SK-N-SH (cell line): Measurements from ENCODE around the gene SPRING1. TPM values are rescaled to one million over a fixed set of nuclear protein-coding genes. Genes with fewer than 3 reads are reported as not detected.

Source experiments
- CTCF ChIA-PET: fragments of 300-600, 350-600 bp; formaldehyde crosslinking; extraction: SDS; loops from one replicate; lab custom pipeline; 2021; lab: Yijun Ruan, JAX
- POLR2A ChIA-PET: fragments of 350-600 bp; sonication (Branson Sonifier 250); formaldehyde crosslinking; extraction: SDS; loops from one replicate; lab custom pipeline; 2020; ENCODE audit warnings: antibody characterized with exemption, inconsistent platforms; lab: Yijun Ruan, JAX
- DNase-seq: peaks from one replicate; pipeline ENCODE4 v3.0.0; 2012
- H2AFZ ChIP-seq: fragments of 200-600 bp; sonication (generic); 2 replicates; pipeline ENCODE4 v1.8.1; 2016; ENCODE audit warnings: antibody characterized with exemption, mild to moderate bottlenecking, low read depth
- H3F3A ChIP-seq: fragments of 200-600 bp; sonication (generic); replicated peaks from 2 replicates; pipeline ENCODE3; 2016; ENCODE audit warnings: antibody characterized with exemption, mild to moderate bottlenecking; ENCODE audit not compliant: insufficient read depth
- H3K27ac ChIP-seq, 2 experiments: fragments of 200-500 bp in 1 of 2; fragments of 200-600 bp in 1 of 2; sonication (Bioruptor generic) in 1 of 2; sonication (generic), shearing (Covaris generic) in 1 of 2; 2 replicates each; pipeline versions ENCODE4 v1.5.1 to v1.6.1; 2014 to 2016; ENCODE audit warnings: low read depth in 2 of 2, inconsistent platforms in 1 of 2, low read length in 1 of 2, mild to moderate bottlenecking in 1 of 2, mixed read lengths in 1 of 2
- H3K27me3 ChIP-seq: fragments of 200-600 bp; sonication (generic), shearing (Covaris generic); 2 replicates; pipeline ENCODE4 v1.6.1; 2016; ENCODE audit warnings: mixed run types; ENCODE audit not compliant: insufficient read depth
- H3K36me3 ChIP-seq, 2 experiments: fragments of 200-500 bp in 1 of 2; fragments of 200-600 bp in 1 of 2; sonication (Bioruptor generic) in 1 of 2; sonication (generic) in 1 of 2; replicated peaks in 1 of 2; 2 replicates each; pipeline versions ENCODE3 to v1.5.1; 2014 to 2016; ENCODE audit warnings: low read length in 1 of 2, mild to moderate bottlenecking in 1 of 2; ENCODE audit not compliant: insufficient read depth in 2 of 2, control insufficient read depth in 1 of 2
- H3K4me1 ChIP-seq, 2 experiments: fragments of 200-500 bp in 1 of 2; fragments of 200-600 bp in 1 of 2; sonication (Bioruptor generic) in 1 of 2; sonication (generic), shearing (Covaris generic) in 1 of 2; 2 replicates each; pipeline versions ENCODE4 v1.5.1 to v1.6.1; 2014 to 2016; ENCODE audit warnings: low read depth in 1 of 2, low read length in 1 of 2, mixed run types in 1 of 2; ENCODE audit not compliant: insufficient read depth in 2 of 2, control insufficient read depth in 1 of 2
- H3K4me2 ChIP-seq: fragments of 200-600 bp; sonication (generic), shearing (Covaris generic); 2 replicates; pipeline ENCODE4 v1.6.1; 2017; ENCODE audit warnings: mixed run types
- H3K4me3 ChIP-seq, 2 experiments: fragments of 200-500 bp in 1 of 2; fragments of 200-600 bp in 1 of 2; sonication (Bioruptor generic) in 1 of 2; sonication (generic), shearing (Covaris generic) in 1 of 2; 2 replicates each; pipeline versions ENCODE4 v1.5.1 to v1.8.1; 2014 to 2016; ENCODE audit warnings: low read depth in 2 of 2, inconsistent platforms in 1 of 2, low read length in 1 of 2, mild to moderate bottlenecking in 1 of 2, mixed read lengths in 1 of 2, moderate library complexity in 1 of 2
- H3K79me2 ChIP-seq: fragments of 200-600 bp; sonication (generic); 2 replicates; pipeline ENCODE4 v1.8.1; 2017; ENCODE audit warnings: mild to moderate bottlenecking; ENCODE audit not compliant: insufficient read depth
- H3K9ac ChIP-seq: fragments of 200-600 bp; sonication (generic); 2 replicates; pipeline ENCODE4 v1.6.1; 2017; ENCODE audit warnings: mixed run types
- H3K9me2 ChIP-seq: fragments of 200-600 bp; sonication (generic); 2 replicates; pipeline ENCODE4 v1.6.1; 2017; ENCODE audit warnings: mixed run types
- H3K9me3 ChIP-seq: fragments of 200-600 bp; sonication (generic); 2 replicates; pipeline ENCODE4 v1.6.1; 2017; ENCODE audit warnings: mixed run types, mild to moderate bottlenecking, moderate library complexity
- H4K20me1 ChIP-seq: fragments of 200-600 bp; sonication (generic); 2 replicates; pipeline ENCODE4 v1.6.1; 2017; ENCODE audit warnings: mild to moderate bottlenecking, mixed run types; ENCODE audit not compliant: insufficient read depth
- CHD2 ChIP-seq: fragments of 150-350 bp; IDR thresholded peaks from 2 replicates; pipeline ENCODE4 v1.6.1; 2018; ENCODE audit warnings: low read length; ENCODE audit not compliant: partially characterized antibody
- CTCF ChIP-seq: fragments of 200-600 bp; sonication (generic); IDR thresholded peaks from 2 replicates; pipeline ENCODE4 v1.6.1; 2017; ENCODE audit warnings: antibody characterized with exemption, mild to moderate bottlenecking, moderate library complexity
- ELF1 ChIP-seq: IDR thresholded peaks from 2 replicates; pipeline ENCODE4 v1.4.0; 2012
- EP300 ChIP-seq, 2 experiments: IDR thresholded peaks; 2 replicates each; pipeline versions ENCODE4 v1.4.0 to v1.6.1; 2012; ENCODE audit warnings: borderline replicate concordance in 1 of 2, low read depth in 1 of 2, low read length in 1 of 2
- EZH2phosphoT487 ChIP-seq: fragments of 200-600 bp; sonication (generic); IDR thresholded peaks from 2 replicates; pipeline ENCODE4 v1.6.1; 2017; ENCODE audit warnings: low read depth, mixed run types, mild to moderate bottlenecking, antibody characterized with exemption, moderate library complexity, borderline replicate concordance
- FOXM1 ChIP-seq: IDR thresholded peaks from 2 replicates; pipeline ENCODE4 v1.4.0; 2012; ENCODE audit warnings: low read depth, mild to moderate bottlenecking
- GATA2 ChIP-seq: sonication (generic); formaldehyde crosslinking; IDR thresholded peaks from 2 replicates; pipeline ENCODE4 v1.5.0; 2020; ENCODE audit warnings: mild to moderate bottlenecking, missing genetic modification reagents
- IRF3 ChIP-seq: fragments of 150-350 bp; IDR thresholded peaks from 2 replicates; pipeline ENCODE4 v1.6.1; 2016; ENCODE audit warnings: mild to moderate bottlenecking, low read depth, low read length
- MEF2A ChIP-seq: IDR thresholded peaks from 2 replicates; pipeline ENCODE4 v1.4.0; 2012; ENCODE audit warnings: low read depth, borderline replicate concordance
- NRF1 ChIP-seq: IDR thresholded peaks from 2 replicates; pipeline ENCODE4 v1.6.1; 2012; ENCODE audit warnings: low read depth, mild to moderate bottlenecking, low read length
- PBX3 ChIP-seq: IDR thresholded peaks from 2 replicates; pipeline ENCODE4; 2012
- POLR2AphosphoS5 ChIP-seq: IDR thresholded peaks from 2 replicates; pipeline ENCODE4 v1.6.1; 2012; ENCODE audit warnings: low read depth, low read length
- RAD21 ChIP-seq: IDR thresholded peaks from 2 replicates; pipeline ENCODE4 v1.6.1; 2012; ENCODE audit warnings: mild to moderate bottlenecking, low read length
- RCOR1 ChIP-seq: fragments of 150-350 bp; IDR thresholded peaks from 2 replicates; pipeline ENCODE4 v1.6.1; 2017; ENCODE audit warnings: antibody characterized with exemption, low read length
- REST ChIP-seq: IDR thresholded peaks from 2 replicates; pipeline ENCODE4 v1.6.1; 2012; ENCODE audit warnings: mild to moderate bottlenecking, low read depth, low read length, moderate library complexity
- RFX5 ChIP-seq: IDR thresholded peaks from 2 replicates; pipeline ENCODE4 v1.6.1; 2012; ENCODE audit warnings: mild to moderate bottlenecking, improper control_type of control experiment, low read length
- SIN3A ChIP-seq: IDR thresholded peaks from 2 replicates; pipeline ENCODE4 v1.6.1; 2012; ENCODE audit warnings: low read depth, mild to moderate bottlenecking, low read length, moderate library complexity, borderline replicate concordance
- SMC3 ChIP-seq: IDR thresholded peaks from 2 replicates; pipeline ENCODE4 v1.6.1; 2012; ENCODE audit warnings: low read depth, low read length, improper control_type of control experiment
- TCF12 ChIP-seq: IDR thresholded peaks from 2 replicates; pipeline ENCODE4 v1.4.0; 2012
- USF1 ChIP-seq: IDR thresholded peaks from 2 replicates; pipeline ENCODE4 v1.4.0; 2012; ENCODE audit warnings: low read depth, borderline replicate concordance
- USF2 ChIP-seq: fragments of 150-350 bp; IDR thresholded peaks from 2 replicates; pipeline ENCODE4 v1.6.1; 2017; ENCODE audit warnings: antibody characterized with exemption, low read length, low read depth, borderline replicate concordance
- WGBS: methylation state at CpG from one replicate; pipeline ENCODE4 v1.1.6; 2017; ENCODE audit warnings: low lambda C conversion rate; 5-methylcytosine and 5-hydroxymethylcytosine counted together
- polyA plus RNA-seq, 3 experiments: library from polyadenylated mRNA; depleted of rRNA; stranded (reverse); fragments of >200 nt; gene quantifications; 2 replicates each; pipeline ENCODE4 v1.2.3, GENCODE V29; 2012

SPRING1 gene
- polyA plus RNA-seq, 1 of the 3 experiments (the other 2 are of a cell fraction) = 10.9 TPM

GRCh38 chr12:116708826-116709756 lies 28.8 kb downstream of the SPRING1 start (continued):
- TF ChIP-seq EZH2phosphoT487 = no peak
- no peak for TF ChIP-seq MEF2A
- no peak for TF ChIP-seq REST
- no peak for TF ChIP-seq CHD2
- peak; percentile 73 for TF ChIP-seq GATA2 (CRISPR knock-in tag)
- TF ChIP-seq CTCF = peak; percentile 71
- no peak for TF ChIP-seq PBX3
- TF ChIP-seq SMC3 = peak; percentile 74

- Histone ChIP-seq H3K27ac (no peak overlapping the region), H3K9ac (no peak overlapping the region), H3K79me2 (no peaks in the 10 kb centered on the region), H2AFZ (no peak overlapping the region), H3K27me3 (no peaks in the 10 kb centered on the region), H3K36me3 (no peaks in the 10 kb centered on the region), H3K4me1 (peaks cover 3 to 21% of the 10 kb centered on the region in 2 experiments; a peak in 2 of 4 replicates), H3K4me3 (no peak overlapping the region), H3K4me2 (no peak overlapping the region), H3K9me2 (no peaks in the 10 kb centered on the region), H3K9me3 (no peaks in the 10 kb centered on the region), H3F3A (no peaks in the 10 kb centered on the region), H4K20me1 (no peaks in the 10 kb centered on the region)
- DNase-seq = no peak
- POLR2A ChIA-PET = no interaction called here
- CTCF ChIA-PET = interaction anchor here (1.1 to 2.2 kb wide), 4 partner anchors 17 to 669 kb away, joined by 3 to 15 read pairs (median 6); no protein-coding TSS in a partner anchor
- WGBS = 96% methylated on average over 9 of the region's 9 CpGs
- no peak for TF ChIP-seq TCF12
- no peak for TF ChIP-seq SIN3A
- TF ChIP-seq USF2 = no peak
- no peak for TF ChIP-seq IRF3
- no peak for TF ChIP-seq POLR2AphosphoS5
- TF ChIP-seq RAD21 = no peak
- TF ChIP-seq NRF1 = no peak
- no peak for TF ChIP-seq RFX5
- TF ChIP-seq FOXM1 = no peak
- no peak for TF ChIP-seq SMC3
- no peak for TF ChIP-seq ELF1
- TF ChIP-seq CHD2 = no peak
- TF ChIP-seq RCOR1 = no peak
- no peak for TF ChIP-seq USF1
- TF ChIP-seq EP300 (IDR thresholded peaks at IDR 0.05; ENCODE audit: borderline replicate concordance in 1 of 2, low read depth in 1 of 2, low read length in 1 of 2) = no peak
These were observed 30.1 kb downstream of the SPRING1 start for GRCh38 chr12:116707751-116708150.
